HG03108 (cell line): Measurements from ENCODE around the gene ITPR3.

ENCODE experiments used
- ATAC-seq: cut with Tn5 transposase; IDR thresholded peaks from one replicate; pipeline ENCODE4 v1.9.1; 2021; ENCODE audit warnings: moderate library complexity; ENCODE audit not compliant: unreplicated experiment

The ITPR3 gene

DNA sequence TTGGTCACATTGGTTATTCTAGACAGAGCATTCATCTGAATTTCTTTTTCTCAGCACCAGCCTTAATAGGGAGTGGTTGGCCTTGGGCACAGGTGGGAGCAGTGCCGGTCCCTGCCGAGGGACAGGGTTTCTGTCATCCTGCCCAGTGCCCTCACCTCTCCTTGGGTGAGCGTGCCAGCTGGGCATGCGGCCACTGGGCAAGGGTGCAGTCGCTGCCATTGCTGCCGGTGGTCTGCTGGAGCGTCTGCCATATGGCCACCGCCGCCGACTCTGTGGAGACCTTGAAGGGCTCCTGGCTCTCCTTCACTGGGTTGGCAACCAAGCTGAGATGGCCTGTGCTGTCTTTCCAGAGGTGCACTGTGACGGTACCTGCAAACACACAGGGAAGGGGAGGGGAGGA, 106.8 kb downstream of the ITPR3 start:
- ATAC-seq = no peak

DNA sequence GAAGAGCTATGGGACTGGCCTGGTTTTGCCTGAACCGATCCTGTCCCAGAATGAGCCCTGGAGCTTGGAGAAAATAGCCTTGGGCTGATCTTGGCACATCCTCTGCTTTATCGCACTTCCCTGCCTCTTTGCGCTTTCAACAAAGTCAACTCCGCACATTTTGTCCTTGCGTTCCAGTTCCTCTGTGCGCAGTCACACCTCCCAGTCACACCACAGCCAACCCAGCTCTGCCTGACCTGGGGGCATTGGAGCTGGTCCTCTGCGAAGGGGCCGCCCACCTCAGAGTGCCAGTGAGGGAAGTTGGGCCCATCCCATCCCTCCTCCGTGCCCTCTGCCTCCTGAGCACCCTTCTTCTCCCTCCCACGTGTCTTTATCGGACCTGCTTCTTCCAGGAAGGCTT, 107.3 kb downstream of the ITPR3 start:
- ATAC-seq = no peak

DNA sequence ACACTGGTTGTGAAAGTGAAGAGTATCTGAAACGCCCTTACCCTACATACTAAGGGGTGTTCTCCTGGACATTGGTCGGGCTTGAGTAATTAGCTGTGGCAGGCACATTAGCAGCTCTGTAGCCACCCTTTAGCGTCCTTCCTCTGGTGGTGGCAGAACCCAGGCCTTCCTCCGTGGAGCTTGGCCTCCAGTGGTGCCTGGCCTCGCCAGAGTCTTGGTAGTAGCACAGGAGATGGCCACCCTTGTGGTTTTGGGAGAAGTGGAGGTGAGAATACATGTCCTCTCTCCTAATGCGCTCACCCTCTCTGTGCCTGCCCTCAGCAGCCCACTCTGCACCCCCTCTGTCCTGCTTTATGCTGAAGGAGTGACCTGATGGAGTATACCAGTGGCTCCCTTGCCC, 107.9 kb downstream of the ITPR3 start:
- ATAC-seq = no peak

DNA sequence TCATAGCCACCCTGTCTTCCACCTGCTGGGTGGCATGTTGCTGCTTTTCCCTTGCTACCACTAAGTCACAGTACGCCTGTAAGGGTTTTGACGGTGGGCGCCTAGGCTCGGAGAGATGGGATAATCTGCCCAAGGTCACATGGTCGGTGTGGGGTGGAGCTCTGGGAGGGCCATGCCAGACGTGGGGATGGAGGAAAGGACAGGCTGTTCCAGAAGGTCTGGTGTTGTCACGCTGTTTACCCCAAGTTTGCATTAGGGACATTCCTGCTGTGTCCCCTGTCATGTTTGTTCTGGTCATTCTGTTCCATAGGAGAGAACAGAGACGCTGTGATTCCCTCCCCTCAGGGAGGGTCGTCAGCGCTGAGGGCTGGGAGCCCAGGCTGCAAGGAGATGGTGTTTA, 109.5 kb downstream of the ITPR3 start:
- ATAC-seq = no peak

DNA sequence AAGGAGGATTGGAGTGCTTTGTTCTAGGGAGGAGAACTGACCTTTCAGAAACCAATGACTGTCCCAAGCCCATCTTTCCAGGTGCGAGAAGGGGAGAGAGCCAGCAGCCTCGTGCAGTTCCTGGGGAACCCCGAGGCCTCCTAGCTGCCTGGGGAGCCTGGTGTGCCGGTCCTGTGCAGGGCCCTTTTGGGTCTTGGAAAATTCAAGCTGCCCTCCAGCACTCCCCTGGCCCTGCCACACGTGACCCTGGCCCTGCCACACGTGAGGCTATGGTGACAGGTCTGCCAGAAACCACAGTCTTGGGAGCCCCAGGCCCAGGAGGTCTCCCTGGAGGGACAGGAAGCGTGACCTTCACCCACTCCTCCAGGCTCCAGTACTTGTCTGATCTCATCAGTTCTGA, 109.9 kb downstream of the ITPR3 start:
- no peak for ATAC-seq

DNA sequence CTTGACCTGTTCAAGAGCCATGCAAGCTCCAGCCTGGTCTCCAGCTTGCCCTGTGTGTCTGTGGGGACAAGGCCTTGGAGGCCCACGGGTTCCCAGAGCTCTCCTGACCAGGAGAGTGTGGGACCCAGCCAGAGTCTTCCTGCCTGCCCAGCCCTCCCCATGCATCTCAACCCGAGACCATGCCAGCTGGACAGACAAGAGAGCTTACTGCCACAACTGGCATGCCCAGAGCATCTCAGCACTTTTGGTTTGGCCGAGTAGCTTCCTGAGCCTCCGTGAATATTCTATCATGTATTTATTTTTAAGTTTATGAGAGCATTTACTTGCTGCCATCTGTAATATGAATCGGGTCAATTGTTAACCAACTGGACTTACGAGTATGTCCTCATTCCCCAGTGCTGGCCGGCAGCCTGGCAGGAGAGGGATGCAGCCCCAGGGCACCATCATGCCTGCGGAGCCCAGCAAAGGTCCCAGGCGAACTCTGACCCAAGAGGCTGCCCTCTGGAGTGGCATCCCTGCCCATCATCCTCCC, 110.7 kb downstream of the ITPR3 start:
- ATAC-seq = no peak

DNA sequence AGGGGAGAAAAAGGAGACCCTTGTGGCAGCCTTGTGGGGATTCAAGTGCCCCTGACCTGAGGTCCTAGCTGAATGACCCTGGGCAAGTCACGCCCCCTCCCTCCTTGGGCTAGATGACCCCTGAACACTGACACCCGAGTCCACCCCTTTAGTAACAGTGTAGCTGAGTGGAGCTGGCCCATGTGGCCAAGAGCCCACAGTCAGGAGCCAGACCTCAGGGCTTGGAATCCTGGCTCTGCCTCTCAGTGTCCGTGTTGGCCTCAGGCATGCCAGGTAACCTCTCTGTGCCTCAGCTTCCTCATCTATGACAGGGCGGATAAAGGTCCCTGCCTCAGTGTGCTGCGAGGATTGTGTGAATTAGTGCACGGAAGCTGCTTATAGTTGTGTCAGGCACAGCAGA, 111.3 kb downstream of the ITPR3 start:
- no peak for ATAC-seq

DNA sequence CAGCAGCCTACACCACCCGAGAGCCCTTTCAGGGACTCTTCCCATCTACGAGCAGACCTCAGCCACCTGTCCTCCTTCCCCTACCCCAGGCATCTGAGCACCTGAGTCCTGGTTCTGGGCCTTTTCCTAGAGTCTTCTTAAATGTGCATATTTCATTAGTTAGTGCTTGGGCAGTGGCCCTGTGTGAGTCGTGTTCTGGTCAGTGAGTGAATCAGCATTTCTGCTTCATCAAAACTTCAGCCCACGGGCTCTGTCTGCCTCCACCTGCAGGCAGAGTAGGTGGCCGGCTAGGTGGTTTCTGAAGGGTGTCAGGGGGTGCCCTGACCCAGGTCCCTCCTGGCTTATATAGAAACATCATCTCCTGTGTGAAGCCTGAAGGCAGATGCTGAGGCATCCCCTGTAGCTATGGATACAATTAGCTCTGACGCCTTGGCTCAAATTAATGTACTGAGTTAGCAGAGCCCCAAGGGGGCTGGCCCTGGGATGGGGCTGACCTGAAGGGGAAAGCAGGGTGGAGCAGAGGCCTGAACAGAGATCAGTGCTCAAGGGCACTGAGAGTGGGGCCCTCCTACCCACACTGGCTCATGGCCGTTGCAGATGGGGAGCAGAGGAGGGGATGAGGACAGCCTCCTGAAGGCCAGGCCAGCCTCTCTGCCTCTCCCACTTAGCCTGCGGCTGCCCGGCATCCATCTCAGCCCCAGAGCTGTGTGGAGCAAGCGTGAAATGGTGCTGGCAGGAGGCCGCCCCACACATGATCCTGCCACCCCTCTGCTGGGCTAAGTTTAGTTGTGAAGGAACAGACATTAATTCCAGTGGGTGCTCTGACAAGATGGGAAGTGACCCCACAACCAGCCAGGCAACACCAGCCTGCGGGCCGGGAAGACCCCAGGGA, 111.9 kb downstream of the ITPR3 start:
- ATAC-seq = no peak

DNA sequence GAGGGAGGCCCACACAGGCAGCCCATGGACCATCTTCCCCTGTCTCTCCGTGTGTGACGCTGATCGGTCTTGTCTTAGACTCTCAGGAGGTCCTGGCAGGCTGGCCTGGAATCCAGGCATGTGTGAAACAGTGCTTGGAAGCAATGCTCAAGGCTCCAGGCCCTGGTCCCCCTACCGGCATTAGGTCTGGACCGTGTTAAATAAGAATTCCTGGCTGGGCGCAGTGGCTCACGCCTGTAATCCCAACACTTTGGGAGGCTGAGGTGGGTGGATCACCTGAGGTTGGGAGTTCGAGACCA, 112.5 kb downstream of the ITPR3 start:
- ATAC-seq = no peak

DNA sequence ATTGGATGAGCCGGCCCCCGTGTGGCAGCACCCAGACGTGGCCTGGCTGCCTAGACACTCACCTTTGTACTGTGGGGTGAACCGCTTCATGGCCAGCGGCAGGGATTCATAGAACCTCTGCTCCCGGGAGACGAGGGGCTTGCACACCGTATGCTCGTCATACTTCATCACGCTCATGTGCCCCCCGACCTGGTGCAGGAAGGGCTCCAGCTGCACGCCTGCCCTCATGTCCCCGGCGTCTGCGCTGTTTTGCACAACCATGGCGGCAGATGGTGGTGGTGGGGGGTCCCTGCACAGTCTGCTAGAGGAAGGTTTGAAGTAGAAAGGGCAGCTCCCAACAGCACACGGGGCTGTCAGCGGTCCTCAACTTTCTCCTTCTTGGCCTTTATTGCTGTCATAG, 114.1 kb downstream of the ITPR3 start:
- ATAC-seq = no peak

DNA sequence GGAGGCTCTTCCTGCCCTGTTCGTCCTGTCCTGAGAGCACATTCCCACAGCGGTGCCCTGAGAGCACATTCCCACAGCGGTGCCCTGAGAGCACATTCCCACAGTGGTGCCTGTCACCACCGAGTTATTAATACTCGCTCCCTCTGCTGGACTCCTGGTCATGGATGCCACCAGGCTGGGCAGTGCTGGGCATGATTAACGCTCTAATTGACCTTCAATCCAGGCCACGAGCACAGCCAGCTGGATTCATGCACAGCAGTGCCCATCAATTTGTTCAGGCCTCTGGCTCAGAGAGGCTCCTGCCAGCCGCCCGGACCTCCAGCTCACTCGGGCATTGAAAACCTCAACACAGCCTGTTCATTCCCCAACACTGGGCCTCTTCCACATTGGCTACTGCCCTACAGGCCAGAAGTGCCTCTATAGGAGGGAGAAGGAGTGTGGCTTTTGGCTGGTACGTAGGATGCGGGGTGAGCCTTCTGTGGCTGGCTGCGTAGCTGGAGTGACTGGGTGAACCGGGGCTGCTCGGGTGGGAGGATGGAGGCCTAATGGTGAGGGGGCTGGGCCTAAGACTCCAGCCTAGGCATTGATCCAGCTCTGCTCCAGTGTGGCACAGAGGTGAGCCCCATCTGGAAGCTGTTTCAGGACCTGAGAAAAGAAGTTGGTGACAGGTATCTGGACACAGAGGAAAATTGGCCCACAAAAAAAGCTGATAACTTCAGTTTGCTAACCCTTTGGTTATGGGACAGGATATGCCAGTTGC, 116.3 kb downstream of the ITPR3 start:
- ATAC-seq = no peak

DNA sequence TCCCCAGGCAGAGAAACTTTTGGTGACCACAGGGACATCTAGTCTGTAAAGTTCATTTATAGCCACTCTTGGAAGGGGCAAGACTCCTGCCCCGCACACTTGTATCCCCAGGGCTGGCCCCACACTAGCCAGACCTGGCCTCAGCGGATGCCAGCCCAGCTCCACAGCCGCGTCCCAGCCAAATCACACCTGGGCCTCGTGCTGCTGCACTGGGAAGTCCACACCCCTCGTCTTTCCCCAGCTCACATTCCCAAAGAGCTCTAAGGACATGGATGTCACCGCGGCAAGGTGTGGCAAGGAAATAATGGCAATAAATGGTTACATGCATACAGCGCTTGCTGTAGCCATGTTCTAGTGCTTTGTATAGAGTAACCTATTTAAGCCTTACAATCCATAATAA, 117.0 kb downstream of the ITPR3 start:
- ATAC-seq = no peak

DNA sequence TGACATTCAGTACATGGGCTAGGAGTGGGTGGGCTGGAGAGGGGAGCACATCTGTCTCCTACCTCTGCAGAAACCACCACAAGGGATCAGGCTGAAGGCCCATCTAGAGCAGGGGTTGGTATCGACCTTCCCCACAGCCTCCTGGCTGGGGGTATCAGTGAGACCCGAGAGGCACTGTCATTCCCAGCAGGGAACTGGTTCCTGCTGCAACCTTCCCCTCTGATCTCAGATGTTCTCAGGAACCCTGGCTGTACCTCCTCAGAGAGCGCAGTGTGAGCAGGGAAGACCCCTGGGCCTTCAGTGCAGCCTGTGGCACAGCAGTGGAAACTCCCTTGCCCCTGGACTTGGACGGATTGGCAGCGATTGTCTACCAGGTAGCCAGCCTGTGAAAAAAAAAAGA, 117.8 kb downstream of the ITPR3 start:
- no peak for ATAC-seq

DNA sequence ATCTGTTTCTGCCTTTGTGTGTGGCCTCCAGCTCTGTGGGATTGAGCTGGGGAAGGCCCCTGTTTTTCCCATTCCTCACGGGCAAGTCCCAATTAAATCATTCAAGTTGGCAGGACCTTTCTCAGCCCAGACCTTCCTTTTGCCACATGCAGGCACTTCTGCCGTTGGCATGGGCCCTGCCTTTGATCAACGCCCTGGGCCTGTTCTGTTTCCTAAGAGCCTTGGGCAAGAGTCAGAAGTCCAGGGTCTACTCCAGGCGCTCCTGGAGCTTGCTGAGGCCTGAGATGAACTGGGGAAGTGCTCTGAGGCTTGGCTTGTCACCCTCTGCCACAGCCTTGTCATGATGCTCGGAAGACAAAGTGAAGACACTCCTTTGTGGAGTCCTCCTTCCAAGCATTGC, 118.4 kb downstream of the ITPR3 start:
- ATAC-seq = no peak

DNA sequence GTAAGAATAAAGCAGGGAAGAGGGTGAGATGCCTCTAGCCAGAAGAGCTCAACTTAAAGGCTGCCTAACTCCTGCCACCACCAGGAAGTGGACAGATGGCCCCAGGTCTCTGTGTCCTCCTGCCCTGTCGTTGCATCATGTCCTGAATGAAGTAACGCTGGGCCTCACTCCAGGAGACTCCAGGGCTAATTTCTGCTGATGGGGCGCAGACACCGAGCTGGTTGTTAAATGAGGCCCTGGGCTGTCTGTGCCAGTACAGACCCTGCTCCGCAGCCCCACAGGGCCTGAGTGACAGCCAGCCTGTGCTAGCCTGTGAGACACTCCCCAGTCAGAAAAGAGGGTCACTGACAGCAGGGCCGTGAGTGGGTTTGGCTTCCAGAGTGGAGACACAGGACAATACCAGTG, 119.1 kb downstream of the ITPR3 start:
- ATAC-seq = no peak

DNA sequence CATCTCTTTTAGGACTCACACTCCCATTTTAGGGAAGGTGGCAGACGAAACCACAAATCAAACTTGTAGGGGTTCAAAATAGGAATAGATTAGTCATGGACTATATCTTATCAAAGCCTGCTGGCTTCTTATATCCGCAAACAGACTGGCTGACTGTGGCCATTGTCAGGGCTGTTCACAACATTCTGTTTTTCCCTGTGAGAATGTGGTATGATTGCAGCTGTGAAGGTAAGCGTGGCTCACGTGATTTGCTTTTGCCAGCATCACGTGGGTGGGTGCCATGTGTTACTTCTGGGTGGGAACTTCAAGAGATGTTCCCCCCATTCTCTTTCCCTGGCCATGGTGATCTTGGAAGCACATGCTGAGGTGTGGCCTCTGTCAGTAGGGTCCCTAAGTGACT, 119.7 kb downstream of the ITPR3 start:
- ATAC-seq = no peak

DNA sequence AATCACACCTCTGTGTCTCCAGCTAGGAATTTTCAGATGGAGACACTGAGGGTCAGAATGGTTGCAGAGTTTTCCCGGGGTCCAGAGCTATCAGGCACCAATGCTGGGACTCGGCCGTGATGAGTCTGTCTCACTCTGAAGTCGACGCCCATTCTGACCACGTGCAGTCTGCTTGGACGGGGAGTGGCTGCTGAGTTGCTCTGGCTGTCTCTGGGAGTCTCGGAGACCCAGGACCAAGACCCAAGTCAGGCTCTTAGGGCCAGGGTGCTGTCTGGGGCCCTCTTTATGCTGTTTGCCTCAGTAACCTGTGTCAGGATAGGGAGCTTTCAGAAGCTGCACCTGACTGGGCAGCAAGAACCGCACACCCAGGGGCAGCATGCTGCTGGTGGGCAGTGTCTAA, 121.0 kb downstream of the ITPR3 start:
- ATAC-seq = no peak

DNA sequence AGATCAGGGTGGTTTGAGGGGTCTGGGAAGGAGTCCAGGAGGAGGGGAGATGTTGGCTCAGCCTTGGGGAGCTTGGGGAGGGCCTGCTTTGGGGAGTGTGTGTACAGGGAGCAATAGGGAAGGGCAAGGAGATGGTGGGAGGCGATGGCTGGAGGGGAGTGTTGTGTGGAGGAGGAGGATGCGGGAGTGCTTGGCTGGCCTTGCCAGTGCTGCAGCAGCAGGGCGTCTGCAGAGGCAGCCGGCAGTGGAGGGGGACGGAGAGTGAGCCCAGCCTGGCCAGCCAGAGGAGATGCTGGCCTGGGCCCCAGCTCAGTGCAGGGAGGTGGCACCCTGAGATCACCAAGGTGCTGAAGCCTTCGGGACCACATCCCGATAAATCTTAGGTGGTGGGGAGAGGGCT, 121.7 kb downstream of the ITPR3 start:
- no peak for ATAC-seq

DNA sequence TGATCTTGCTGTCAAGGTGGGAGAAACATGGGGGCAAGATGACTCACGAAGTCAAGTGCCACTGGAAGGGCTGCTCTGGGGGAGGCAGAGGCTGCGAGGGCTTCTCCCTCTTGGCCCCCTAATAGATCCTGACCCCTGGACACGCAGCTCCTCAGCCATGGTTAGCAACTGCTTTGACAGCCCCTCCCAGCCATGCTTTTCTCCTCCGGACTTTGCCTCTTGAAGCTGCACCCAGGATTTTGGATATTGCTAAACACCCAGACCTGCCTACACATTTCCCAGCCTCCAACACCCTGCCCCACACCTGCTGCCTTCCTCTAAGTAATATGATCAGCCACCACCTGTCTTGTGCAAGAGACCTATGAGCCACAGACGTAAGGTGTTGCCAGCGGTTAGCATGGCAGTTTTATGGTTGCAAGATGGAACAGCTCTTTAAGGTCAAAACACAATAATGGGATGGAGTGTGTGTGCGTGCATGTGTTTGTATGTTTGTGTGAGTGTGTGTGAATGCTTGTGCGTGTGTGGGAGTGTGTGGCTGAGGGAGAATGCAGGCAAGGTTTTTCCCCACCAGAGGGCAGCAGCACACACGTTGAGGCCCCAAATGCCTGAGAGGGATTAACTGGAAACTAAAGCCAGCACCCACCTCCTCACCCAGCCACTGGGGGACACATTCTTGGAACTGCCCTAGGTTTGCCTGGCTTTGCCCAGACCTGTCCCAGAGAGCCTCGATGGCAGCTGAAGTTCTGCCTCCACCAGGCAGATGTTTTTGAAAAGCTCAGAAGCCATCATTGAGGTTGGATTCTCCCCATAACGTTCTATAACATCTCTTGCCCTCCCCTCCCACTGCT, 123.1 kb downstream of the ITPR3 start:
- ATAC-seq = no peak

DNA sequence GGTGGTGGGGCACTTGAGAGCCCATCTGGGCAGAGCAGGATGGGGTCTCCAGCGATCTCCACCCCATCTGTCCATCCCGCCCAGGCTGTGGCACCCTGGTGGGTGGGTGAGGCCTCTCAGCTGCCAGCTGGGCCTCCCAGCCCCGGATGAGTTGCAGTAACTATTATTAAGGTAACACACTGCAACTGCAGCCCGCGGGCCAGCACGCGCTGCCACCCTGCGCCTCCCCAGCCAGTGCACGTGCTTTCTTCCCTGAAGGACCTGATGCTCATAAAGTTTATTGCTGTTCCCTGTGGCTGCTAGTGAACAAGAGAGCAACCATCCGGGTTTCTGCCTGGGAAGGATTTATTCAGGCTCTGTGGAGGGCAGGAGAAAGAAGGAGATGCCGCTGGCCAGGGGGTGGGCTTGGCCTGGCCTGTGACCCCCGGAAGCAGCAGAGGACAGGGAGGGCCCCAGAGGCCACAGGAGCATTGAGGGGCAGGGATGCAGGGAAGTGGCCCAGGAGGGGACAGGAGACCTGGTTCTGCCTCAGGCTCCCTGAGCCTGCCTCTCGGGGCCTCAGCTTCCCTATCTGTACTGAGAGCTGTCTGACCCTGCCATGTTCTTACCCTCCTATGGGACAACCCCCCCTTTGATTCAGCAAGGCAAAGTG, 123.9 kb downstream of the ITPR3 start:
- ATAC-seq = no peak

DNA sequence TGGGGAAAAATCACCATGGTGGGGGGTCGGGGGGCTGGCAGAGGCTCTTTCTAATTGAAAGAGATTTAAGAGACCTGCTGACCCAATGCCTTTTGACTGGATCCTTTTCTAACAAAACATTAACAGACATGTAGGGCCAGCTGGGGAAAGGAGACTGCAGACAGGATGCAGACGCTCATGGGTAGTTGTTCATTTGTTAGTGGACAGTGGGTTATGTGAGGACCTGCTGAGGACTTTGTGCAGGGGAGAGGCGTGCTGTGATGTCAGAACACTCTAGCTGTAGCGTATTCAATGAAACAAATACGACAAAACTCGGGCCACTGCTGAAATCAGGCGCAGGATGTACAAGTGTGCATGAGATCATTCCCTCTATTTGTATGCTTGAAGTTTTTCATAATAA, 124.4 kb downstream of the ITPR3 start:
- ATAC-seq = no peak
